ENCODE results near the gene MSH4.

Gene MSH4

GRCh38 chr1:75950176-75950575 is 153.5 kb downstream of the MSH4 start:
- DNase-seq = no peak

GRCh38 chr1:75952016-75952415 is 155.3 kb downstream of the MSH4 start:
- no peak for DNase-seq

GRCh38 chr1:75953461-75953860 is 156.8 kb downstream of the MSH4 start:
- no peak for DNase-seq

- no peak for DNase-seq
These were observed 157.9 kb downstream of the MSH4 start for GRCh38 chr1:75954586-75954985.
